ENCODE measurements around the gene OR6M1. TPM values are rescaled to one million over a fixed set of nuclear protein-coding genes. Genes with fewer than 3 reads are reported as not detected.

OR6M1 gene
- total and polyA plus RNA-seq, 2 of the 13 experiments (the other 11 are each of a cell fraction or from before 2014, with no cell fraction given) = not detected

DNA sequence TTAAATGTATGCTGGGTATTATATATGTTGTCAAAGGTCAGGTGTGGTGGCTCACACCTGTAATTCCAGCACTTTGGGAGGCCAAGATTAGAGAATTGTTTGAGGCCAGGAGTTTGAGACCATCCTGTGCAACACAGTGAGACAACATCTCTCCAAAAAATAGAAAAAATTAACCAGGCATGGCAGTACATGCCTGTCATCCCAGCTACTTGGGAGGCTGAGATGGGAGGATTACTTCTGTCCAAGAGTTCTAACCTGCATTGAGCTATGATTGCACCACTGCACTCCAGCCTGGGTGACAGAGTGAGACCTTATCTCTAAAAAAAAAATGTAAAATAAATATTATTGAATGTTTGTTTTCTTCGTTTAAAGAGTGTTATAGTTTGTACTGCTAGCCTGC, 40.5 kb downstream of the OR6M1 start:
- no peaks in the 10 kb centered on the region for H4K20me1 ChIP-seq (ENCODE audit: insufficient read depth, low read length)
- intact Hi-C loops (cut with micrococcal nuclease; ENCODE audit: unreplicated experiment) = no loop called here
- peaks cover 14% of the 10 kb centered on the region for H3K9me3 ChIP-seq (ENCODE audit: low read length)
- DNase-seq (ENCODE audit: low spot score) = no peak
- FAIRE-seq = no peak
- ATAC-seq = no peak
- no peak overlapping the region for H3K4me2 ChIP-seq (ENCODE audit: low read depth, low read length)
- no peak overlapping the region for H3K4me3 ChIP-seq (replicated peaks in 1 of 3; ENCODE audit: insufficient read depth in 1 of 3, low read depth in 2 of 3, low read length in 3 of 3)
- WGBS (ENCODE audit: low lambda C conversion rate) = 0% methylated on average over 1 of the region's 1 CpG
- H3K27ac ChIP-seq (ENCODE audit: extremely low read length, insufficient read depth, low read length) = no peak overlapping the region
- no peak overlapping the region for H2AFZ ChIP-seq (ENCODE audit: low read length)
- CTCF ChIA-PET (ENCODE audit: low intra/inter-chr PET ratio, low total read pairs) = no interaction called here
- no peaks in the 10 kb centered on the region for H3K4me1 ChIP-seq (ENCODE audit: insufficient read depth, low read length)
- in situ Hi-C loops (cut with HindIII; ENCODE audit: extremely low pct_ligation_motif_present, low pct_unique_long_range_greater_than_20kb) = no loop called here
- BruUV-seq (replicated peaks) = no TSS peak
- no peaks in the 10 kb centered on the region for H3K27me3 ChIP-seq (ENCODE audit: control insufficient read depth in 1 of 2, insufficient read depth in 2 of 2, low read length in 2 of 2)
- no peak for TF ChIP-seq MTA1 (CRISPR knock-in tag; IDR thresholded peaks at IDR 0.05; ENCODE audit: borderline replicate concordance)
- no peak for TF ChIP-seq FOXJ3 (CRISPR knock-in tag; IDR thresholded peaks at IDR 0.05; ENCODE audit: borderline replicate concordance)
- TF ChIP-seq ZNF556 (CRISPR knock-in tag; IDR thresholded peaks at IDR 0.05; ENCODE audit: borderline replicate concordance) = no peak
- no peak for TF ChIP-seq TCF7 (IDR thresholded peaks at IDR 0.05; ENCODE audit: low read depth)
- no peak for TF ChIP-seq SMC3 (IDR thresholded peaks at IDR 0.05; ENCODE audit: low read length)
- TF ChIP-seq ZNF703 (CRISPR knock-in tag; IDR thresholded peaks at IDR 0.05; ENCODE audit: borderline replicate concordance) = no peak
- TF ChIP-seq ZBTB8A (CRISPR knock-in tag; IDR thresholded peaks at IDR 0.05; ENCODE audit: borderline replicate concordance, low read depth) = no peak
- TF ChIP-seq, protein P1, sequence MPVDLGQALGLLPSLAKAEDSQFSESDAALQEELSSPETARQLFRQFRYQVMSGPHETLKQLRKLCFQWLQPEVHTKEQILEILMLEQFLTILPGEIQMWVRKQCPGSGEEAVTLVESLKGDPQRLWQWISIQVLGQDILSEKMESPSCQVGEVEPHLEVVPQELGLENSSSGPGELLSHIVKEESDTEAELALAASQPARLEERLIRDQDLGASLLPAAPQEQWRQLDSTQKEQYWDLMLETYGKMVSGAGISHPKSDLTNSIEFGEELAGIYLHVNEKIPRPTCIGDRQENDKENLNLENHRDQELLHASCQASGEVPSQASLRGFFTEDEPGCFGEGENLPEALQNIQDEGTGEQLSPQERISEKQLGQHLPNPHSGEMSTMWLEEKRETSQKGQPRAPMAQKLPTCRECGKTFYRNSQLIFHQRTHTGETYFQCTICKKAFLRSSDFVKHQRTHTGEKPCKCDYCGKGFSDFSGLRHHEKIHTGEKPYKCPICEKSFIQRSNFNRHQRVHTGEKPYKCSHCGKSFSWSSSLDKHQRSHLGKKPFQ (CRISPR knock-in tag; IDR thresholded peaks at IDR 0.05; ENCODE audit: insufficient replicate concordance) = no peak
- TF ChIP-seq STAG1 (CRISPR knock-in tag; IDR thresholded peaks at IDR 0.05) = no peak
- TF ChIP-seq ZNF768 (CRISPR knock-in tag; IDR thresholded peaks at IDR 0.05) = no peak
- no peak for TF ChIP-seq ERF (CRISPR knock-in tag; IDR thresholded peaks at IDR 0.05)
- no peak for TF ChIP-seq ZNF232 (CRISPR knock-in tag; IDR thresholded peaks at IDR 0.05; ENCODE audit: borderline replicate concordance)
- TF ChIP-seq, protein P2, sequence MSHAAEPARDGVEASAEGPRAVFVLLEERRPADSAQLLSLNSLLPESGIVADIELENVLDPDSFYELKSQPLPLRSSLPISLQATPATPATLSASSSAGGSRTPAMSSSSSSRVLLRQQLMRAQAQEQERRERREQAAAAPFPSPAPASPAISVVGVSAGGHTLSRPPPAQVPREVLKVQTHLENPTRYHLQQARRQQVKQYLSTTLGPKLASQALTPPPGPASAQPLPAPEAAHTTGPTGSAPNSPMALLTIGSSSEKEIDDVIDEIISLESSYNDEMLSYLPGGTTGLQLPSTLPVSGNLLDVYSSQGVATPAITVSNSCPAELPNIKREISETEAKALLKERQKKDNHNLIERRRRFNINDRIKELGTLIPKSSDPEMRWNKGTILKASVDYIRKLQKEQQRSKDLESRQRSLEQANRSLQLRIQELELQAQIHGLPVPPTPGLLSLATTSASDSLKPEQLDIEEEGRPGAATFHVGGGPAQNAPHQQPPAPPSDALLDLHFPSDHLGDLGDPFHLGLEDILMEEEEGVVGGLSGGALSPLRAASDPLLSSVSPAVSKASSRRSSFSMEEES (CRISPR knock-in tag; IDR thresholded peaks at IDR 0.05) = no peak
- TF ChIP-seq ZNF33B (CRISPR knock-in tag; IDR thresholded peaks at IDR 0.05) = no peak
- TF ChIP-seq ARNT (IDR thresholded peaks at IDR 0.05) = no peak
- no peak for TF ChIP-seq IKZF4 (CRISPR knock-in tag; IDR thresholded peaks at IDR 0.05; ENCODE audit: borderline replicate concordance, low read depth, not compliant biosample characterization)
- no peak for TF ChIP-seq HMG20B (CRISPR knock-in tag; conservative IDR thresholded peaks at IDR 0.05)
- no peaks in the 10 kb centered on the region for H3K36me3 ChIP-seq (replicated peaks in 1 of 2; ENCODE audit: control insufficient read depth in 1 of 2, insufficient read depth in 2 of 2, low read length in 2 of 2)
- H3K9ac ChIP-seq (ENCODE audit: insufficient read depth, low read depth, low read length) = no peak overlapping the region
- no peaks in the 10 kb centered on the region for H3K79me2 ChIP-seq (ENCODE audit: insufficient read depth, low read length)
- POLR2A ChIA-PET = no interaction called here

All from HepG2 (cell line).